Keratinocyte (primary cell): ENCODE measurements around the gene RAB9A. TPM values are rescaled to one million over a fixed set of nuclear protein-coding genes. Genes with fewer than 3 reads are reported as not detected.

Source experiments
- DNase-seq: peaks from one replicate; pipeline ENCODE4 v3.0.0-alpha.2; 2011; ENCODE audit warnings: low read depth, missing footprints, low spot score
- FAIRE-seq: peaks from 2 replicates; lab custom pipeline; 2011; peaks lifted over from hg19 to GRCh38; lab: Jason Lieb, UNC
- H2AFZ ChIP-seq: 2 replicates; pipeline ENCODE4 v1.6.0; 2012; ENCODE audit warnings: low read length, control low read depth, inconsistent platforms; ENCODE audit not compliant: control insufficient read depth
- H3K27ac ChIP-seq: 2 replicates; pipeline ENCODE4 v1.5.1; 2011; ENCODE audit warnings: low read length; ENCODE audit not compliant: control insufficient read depth, insufficient read depth
- H3K27me3 ChIP-seq: 3 replicates; pipeline ENCODE4 v1.6.0; 2011; ENCODE audit warnings: low read length; ENCODE audit not compliant: control insufficient read depth, insufficient read depth; ENCODE audit errors: extremely low read depth
- H3K36me3 ChIP-seq, 2 experiments: 2 replicates in 1 of 2; 3 replicates in 1 of 2; pipeline ENCODE4 v1.5.1; 2011; ENCODE audit warnings: low read length in 2 of 2, mild to moderate bottlenecking in 1 of 2; ENCODE audit not compliant: control insufficient read depth in 2 of 2, insufficient read depth in 2 of 2; ENCODE audit errors: extremely low read depth in 1 of 2
- H3K4me1 ChIP-seq: 3 replicates; pipeline ENCODE4 v1.5.1; 2011; ENCODE audit warnings: low read length; ENCODE audit not compliant: control insufficient read depth, insufficient read depth; ENCODE audit errors: extremely low read depth
- H3K4me2 ChIP-seq: 3 replicates; pipeline ENCODE4 v1.6.0; 2011; ENCODE audit warnings: low read depth, low read length; ENCODE audit not compliant: control insufficient read depth, insufficient read depth; ENCODE audit errors: extremely low read depth
- H3K4me3 ChIP-seq, 3 experiments: fragments of 200-600 bp in 1 of 3; sonication (generic) in 1 of 3; 2 replicates in 2 of 3; 3 replicates in 1 of 3; pipeline ENCODE4 v1.5.1; 2011 to 2016; ENCODE audit warnings: low read length in 3 of 3, mild to moderate bottlenecking in 3 of 3, control low read depth in 2 of 3, inconsistent platforms in 1 of 3, low read depth in 1 of 3, mixed read lengths in 1 of 3, mixed run types in 1 of 3, moderate library complexity in 1 of 3; ENCODE audit not compliant: control insufficient read depth in 2 of 3, insufficient read depth in 2 of 3; ENCODE audit errors: extremely low read depth in 1 of 3
- H3K79me2 ChIP-seq: 2 replicates; pipeline ENCODE4 v1.6.0; 2012; ENCODE audit warnings: low read length; ENCODE audit not compliant: control insufficient read depth, insufficient read depth
- H3K9ac ChIP-seq: 3 replicates; pipeline ENCODE4 v1.6.0; 2011; ENCODE audit warnings: low read length; ENCODE audit not compliant: control insufficient read depth, insufficient read depth; ENCODE audit errors: extremely low read depth
- H3K9me1 ChIP-seq: 3 replicates; pipeline ENCODE4 v1.6.0; 2011; ENCODE audit warnings: low read length; ENCODE audit not compliant: control insufficient read depth, insufficient read depth; ENCODE audit errors: extremely low read depth
- H3K9me3 ChIP-seq: 2 replicates; pipeline ENCODE4 v1.5.1; 2012; ENCODE audit warnings: low read depth, low read length; ENCODE audit not compliant: control insufficient read depth
- H4K20me1 ChIP-seq: 3 replicates; pipeline ENCODE4 v1.6.0; 2011; ENCODE audit warnings: low read length; ENCODE audit not compliant: control insufficient read depth, insufficient read depth; ENCODE audit errors: extremely low read depth
- EZH2 ChIP-seq: IDR thresholded peaks from one replicate; pipeline ENCODE4 v1.6.1; 2012; ENCODE audit warnings: inconsistent platforms, mild to moderate bottlenecking, low read length, moderate library complexity
- dilution Hi-C: fragments of 300-500 bp; cut with MboI; formaldehyde crosslinking; loops from one replicate; pipeline ENCODE4 v1.7.0; 2020; ENCODE audit warnings: low sequenced_read_pairs; ENCODE audit not compliant: extremely low pct_ligation_motif_present
- polyA plus RNA-seq, 5 experiments: library from polyadenylated mRNA; depleted of rRNA in 3 of 5; stranded (reverse) in 3 of 5; stranded (forward) in 1 of 5; unstranded in 1 of 5; fragments of >200 nt; gene quantifications; 1 replicate in 1 of 5; 2 replicates in 3 of 5; 3 replicates in 1 of 5; pipeline versions ENCODE4 v1.2.1 to v1.2.3, GENCODE V29; 2011 to 2012; ENCODE audit warnings: missing spikeins in 2 of 5, low read depth in 1 of 5, low replicate concordance in 1 of 5
- TF ChIP-seq, protein P1 (sequence below), 3 experiments: IDR thresholded peaks in 1 of 3; conservative IDR thresholded peaks in 1 of 3; optimal IDR thresholded peaks in 1 of 3; 2 replicates in 2 of 3; 3 replicates in 1 of 3; pipeline versions ENCODE3 to v1.5.1; 2011; ENCODE audit warnings: low read length in 3 of 3, mild to moderate bottlenecking in 3 of 3, moderate library complexity in 2 of 3, control low read depth in 1 of 3, inconsistent platforms in 1 of 3; ENCODE audit not compliant: insufficient read depth in 2 of 3; ENCODE audit errors: extremely low read depth in 1 of 3

RAB9A gene
- polyA plus RNA-seq, 1 donor (not counting 4 experiments of a cell fraction or from before 2014, with no cell fraction given), result 46.0 TPM

DNA sequence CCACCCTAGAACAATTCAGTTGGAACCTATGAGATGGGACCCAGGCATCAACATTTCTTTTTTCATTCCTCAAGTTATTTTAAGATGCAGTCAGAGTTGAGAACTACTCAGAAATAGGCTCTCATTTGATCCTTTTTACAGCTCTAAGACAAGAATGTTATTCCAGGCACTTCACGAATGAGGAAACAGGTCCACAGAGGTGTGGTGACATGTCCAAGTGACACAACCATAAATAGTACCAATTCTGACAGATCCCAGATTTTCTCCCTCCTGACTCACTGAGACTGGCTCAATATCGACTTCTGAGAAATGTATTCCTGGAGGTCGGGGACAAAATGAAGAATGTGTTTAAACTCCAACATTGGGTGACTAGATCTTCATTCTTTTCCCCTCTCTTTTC is 24.9 kb upstream of the RAB9A start:
- H3K9ac ChIP-seq, result no peak overlapping the region
- H3K4me2 ChIP-seq, result no peak overlapping the region
- no peaks in the 10 kb centered on the region for H4K20me1 ChIP-seq
- H3K27ac ChIP-seq, result no peak overlapping the region
- H3K9me3 ChIP-seq, result no peaks in the 10 kb centered on the region
- no peak overlapping the region for H2AFZ ChIP-seq
- DNase-seq, result no peak
- H3K79me2 ChIP-seq, result no peaks in the 10 kb centered on the region
- no peak for TF ChIP-seq EZH2
- TF ChIP-seq, protein P1, sequence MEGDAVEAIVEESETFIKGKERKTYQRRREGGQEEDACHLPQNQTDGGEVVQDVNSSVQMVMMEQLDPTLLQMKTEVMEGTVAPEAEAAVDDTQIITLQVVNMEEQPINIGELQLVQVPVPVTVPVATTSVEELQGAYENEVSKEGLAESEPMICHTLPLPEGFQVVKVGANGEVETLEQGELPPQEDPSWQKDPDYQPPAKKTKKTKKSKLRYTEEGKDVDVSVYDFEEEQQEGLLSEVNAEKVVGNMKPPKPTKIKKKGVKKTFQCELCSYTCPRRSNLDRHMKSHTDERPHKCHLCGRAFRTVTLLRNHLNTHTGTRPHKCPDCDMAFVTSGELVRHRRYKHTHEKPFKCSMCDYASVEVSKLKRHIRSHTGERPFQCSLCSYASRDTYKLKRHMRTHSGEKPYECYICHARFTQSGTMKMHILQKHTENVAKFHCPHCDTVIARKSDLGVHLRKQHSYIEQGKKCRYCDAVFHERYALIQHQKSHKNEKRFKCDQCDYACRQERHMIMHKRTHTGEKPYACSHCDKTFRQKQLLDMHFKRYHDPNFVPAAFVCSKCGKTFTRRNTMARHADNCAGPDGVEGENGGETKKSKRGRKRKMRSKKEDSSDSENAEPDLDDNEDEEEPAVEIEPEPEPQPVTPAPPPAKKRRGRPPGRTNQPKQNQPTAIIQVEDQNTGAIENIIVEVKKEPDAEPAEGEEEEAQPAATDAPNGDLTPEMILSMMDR (optimal IDR thresholded peaks at IDR 0.05 in 1 of 3, IDR thresholded peaks at IDR 0.05 in 1 of 3, conservative IDR thresholded peaks at IDR 0.05 in 1 of 3; ENCODE audit: extremely low read depth in 1 of 3, insufficient read depth in 2 of 3, low read length in 3 of 3), result no peak
- H3K36me3 ChIP-seq, result peaks cover 0 to 2% of the 10 kb centered on the region in 2 experiments
- H3K4me3 ChIP-seq, result no peak overlapping the region
- peaks cover 5% of the 10 kb centered on the region for H3K4me1 ChIP-seq
- no peaks in the 10 kb centered on the region for H3K9me1 ChIP-seq
- no peak for FAIRE-seq
- dilution Hi-C loops, result no loop called here
- no peaks in the 10 kb centered on the region for H3K27me3 ChIP-seq

DNA sequence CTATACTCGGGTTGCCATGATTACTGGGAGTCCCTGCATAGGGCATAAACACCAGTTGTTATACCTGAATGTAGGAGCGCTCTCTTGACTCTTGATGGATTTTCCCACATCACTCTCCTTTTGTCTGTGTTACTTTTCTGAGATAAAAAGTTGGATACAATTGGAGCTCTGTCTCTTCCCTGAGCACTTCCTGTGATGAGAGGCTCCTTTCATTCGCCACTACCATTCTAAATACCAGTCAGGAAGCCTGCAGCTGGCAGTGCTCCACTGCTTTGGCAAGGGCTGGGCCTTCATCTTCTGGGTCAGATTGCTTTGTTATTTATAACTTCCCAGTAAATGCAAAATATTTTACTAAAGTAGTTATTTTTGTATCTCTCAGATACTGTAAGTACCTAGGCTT is 22.1 kb upstream of the RAB9A start:
- FAIRE-seq (no peak), DNase-seq (no peak)
- H3K27ac ChIP-seq, result no peak overlapping the region
- H3K9me3 ChIP-seq, result no peaks in the 10 kb centered on the region
- no peak overlapping the region for H3K9ac ChIP-seq
- peaks cover 0 to 2% of the 10 kb centered on the region in 2 experiments for H3K36me3 ChIP-seq
- H2AFZ ChIP-seq, result no peak overlapping the region
- no peaks in the 10 kb centered on the region for H3K9me1 ChIP-seq
- no peak overlapping the region for H3K4me2 ChIP-seq
- H3K27me3 ChIP-seq, result no peaks in the 10 kb centered on the region
- dilution Hi-C loops, result no loop called here
- H3K4me1 ChIP-seq, result peaks cover 9% of the 10 kb centered on the region
- H3K4me3 ChIP-seq, result no peak overlapping the region
- H4K20me1 ChIP-seq, result no peaks in the 10 kb centered on the region
- H3K79me2 ChIP-seq, result no peaks in the 10 kb centered on the region
- no peak for TF ChIP-seq EZH2
- TF ChIP-seq, protein P1 (optimal IDR thresholded peaks at IDR 0.05 in 1 of 3, IDR thresholded peaks at IDR 0.05 in 1 of 3, conservative IDR thresholded peaks at IDR 0.05 in 1 of 3; ENCODE audit: extremely low read depth in 1 of 3, insufficient read depth in 2 of 3, low read length in 3 of 3), result no peak
